Neutrophil (primary cell): ENCODE measurements around the gene MSH3.
"Not testable (repeated sequence)": the region's sequence is repeated elsewhere in the genome, so short reads cannot be mapped to it uniquely, and the experiment has no call there.

Experiments
- H3K27ac ChIP-seq: fragments of 200-600 bp; sonication (generic); 2 replicates; pipeline ENCODE4 v1.5.1; 2016; ENCODE audit warnings: mild to moderate bottlenecking, moderate library complexity
- H3K27me3 ChIP-seq: fragments of 200-600 bp; sonication (generic); 2 replicates; pipeline ENCODE4 v1.6.0; 2016; ENCODE audit warnings: mild to moderate bottlenecking
- H3K36me3 ChIP-seq: fragments of 200-600 bp; sonication (generic); 2 replicates; pipeline ENCODE4 v1.5.1; 2017
- H3K4me1 ChIP-seq, 2 experiments: fragments of 200-600 bp in 1 of 2; sonication (generic) in 1 of 2; 1 replicate in 1 of 2; 2 replicates in 1 of 2; pipeline versions ENCODE4 v1.5.1 to v1.6.1; 2013 to 2016; ENCODE audit warnings: low read depth in 1 of 2, low read length in 1 of 2, mild to moderate bottlenecking in 1 of 2, moderate library complexity in 1 of 2; ENCODE audit not compliant: control insufficient read depth in 1 of 2, insufficient read depth in 1 of 2
- H3K4me3 ChIP-seq, 2 experiments: fragments of 200-600 bp in 1 of 2; sonication (generic) in 1 of 2; 1 replicate in 1 of 2; 2 replicates in 1 of 2; pipeline ENCODE4 v1.5.1; 2013 to 2016; ENCODE audit warnings: low read depth in 1 of 2, low read length in 1 of 2, mild to moderate bottlenecking in 1 of 2, moderate library complexity in 1 of 2
- H3K9me3 ChIP-seq: fragments of 200-600 bp; sonication (generic); 2 replicates; pipeline ENCODE4 v1.5.1; 2016
- TF ChIP-seq, protein P1 (sequence below): fragments of 200-600 bp; sonication (generic); IDR thresholded peaks from 2 replicates; pipeline ENCODE4 v1.5.1; 2016; ENCODE audit warnings: antibody characterized with exemption

Gene MSH3

DNA sequence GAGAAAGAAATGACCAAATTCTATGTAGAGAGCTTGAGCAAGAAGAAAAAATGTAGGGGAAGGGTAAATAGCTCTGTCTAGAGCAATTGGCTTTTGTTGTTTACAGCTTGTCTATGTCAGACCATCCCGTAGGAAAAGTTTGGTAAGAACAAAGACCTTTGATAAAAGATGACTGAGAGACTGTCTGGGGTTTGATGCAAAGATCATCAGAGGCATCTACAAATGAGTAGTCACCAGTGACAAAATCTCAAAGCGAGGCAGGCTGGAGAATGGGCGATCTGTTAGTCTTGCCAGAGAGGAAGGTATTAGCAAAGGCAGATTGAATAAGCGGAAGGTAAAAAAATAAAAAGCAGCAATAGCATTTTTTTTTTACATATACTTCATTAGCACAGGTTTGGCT lies 180.7 kb downstream of the MSH3 start:
- TF ChIP-seq, protein P1, sequence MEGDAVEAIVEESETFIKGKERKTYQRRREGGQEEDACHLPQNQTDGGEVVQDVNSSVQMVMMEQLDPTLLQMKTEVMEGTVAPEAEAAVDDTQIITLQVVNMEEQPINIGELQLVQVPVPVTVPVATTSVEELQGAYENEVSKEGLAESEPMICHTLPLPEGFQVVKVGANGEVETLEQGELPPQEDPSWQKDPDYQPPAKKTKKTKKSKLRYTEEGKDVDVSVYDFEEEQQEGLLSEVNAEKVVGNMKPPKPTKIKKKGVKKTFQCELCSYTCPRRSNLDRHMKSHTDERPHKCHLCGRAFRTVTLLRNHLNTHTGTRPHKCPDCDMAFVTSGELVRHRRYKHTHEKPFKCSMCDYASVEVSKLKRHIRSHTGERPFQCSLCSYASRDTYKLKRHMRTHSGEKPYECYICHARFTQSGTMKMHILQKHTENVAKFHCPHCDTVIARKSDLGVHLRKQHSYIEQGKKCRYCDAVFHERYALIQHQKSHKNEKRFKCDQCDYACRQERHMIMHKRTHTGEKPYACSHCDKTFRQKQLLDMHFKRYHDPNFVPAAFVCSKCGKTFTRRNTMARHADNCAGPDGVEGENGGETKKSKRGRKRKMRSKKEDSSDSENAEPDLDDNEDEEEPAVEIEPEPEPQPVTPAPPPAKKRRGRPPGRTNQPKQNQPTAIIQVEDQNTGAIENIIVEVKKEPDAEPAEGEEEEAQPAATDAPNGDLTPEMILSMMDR, result no peak
- no peaks in the 10 kb centered on the region for H3K27me3 ChIP-seq
- H3K4me3 ChIP-seq, result no peak overlapping the region
- no peak overlapping the region for H3K27ac ChIP-seq
- H3K4me1 ChIP-seq, result no peaks in the 10 kb centered on the region
- H3K36me3 ChIP-seq, result no peaks in the 10 kb centered on the region
- no peaks in the 10 kb centered on the region for H3K9me3 ChIP-seq

DNA sequence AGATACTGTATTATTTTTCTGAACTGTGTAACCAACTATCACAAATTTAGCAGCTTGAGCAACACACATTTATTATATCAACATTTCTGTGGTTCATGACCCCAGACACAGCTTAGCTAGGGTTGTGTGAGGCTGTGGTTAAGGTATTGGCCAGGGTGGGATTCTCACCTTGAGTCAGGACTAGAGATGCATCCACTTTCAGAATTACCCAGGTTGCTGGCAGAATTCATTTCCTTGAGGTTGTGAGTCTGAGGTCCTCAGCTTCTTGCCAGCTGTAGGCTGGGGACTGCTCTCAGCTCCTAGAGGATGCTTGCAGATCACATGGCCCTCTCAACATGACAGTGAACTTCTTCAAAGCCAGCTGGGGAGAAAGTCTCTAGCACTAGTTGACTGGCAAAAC lies 183.2 kb downstream of the MSH3 start:
- Histone ChIP-seq H3K36me3 (no peaks in the 10 kb centered on the region), H3K9me3 (no peaks in the 10 kb centered on the region), H3K4me3 (no peak overlapping the region), H3K27ac (no peak overlapping the region), H3K27me3 (no peaks in the 10 kb centered on the region), H3K4me1 (no peaks in the 10 kb centered on the region)
- TF ChIP-seq, protein P1, result no peak

DNA sequence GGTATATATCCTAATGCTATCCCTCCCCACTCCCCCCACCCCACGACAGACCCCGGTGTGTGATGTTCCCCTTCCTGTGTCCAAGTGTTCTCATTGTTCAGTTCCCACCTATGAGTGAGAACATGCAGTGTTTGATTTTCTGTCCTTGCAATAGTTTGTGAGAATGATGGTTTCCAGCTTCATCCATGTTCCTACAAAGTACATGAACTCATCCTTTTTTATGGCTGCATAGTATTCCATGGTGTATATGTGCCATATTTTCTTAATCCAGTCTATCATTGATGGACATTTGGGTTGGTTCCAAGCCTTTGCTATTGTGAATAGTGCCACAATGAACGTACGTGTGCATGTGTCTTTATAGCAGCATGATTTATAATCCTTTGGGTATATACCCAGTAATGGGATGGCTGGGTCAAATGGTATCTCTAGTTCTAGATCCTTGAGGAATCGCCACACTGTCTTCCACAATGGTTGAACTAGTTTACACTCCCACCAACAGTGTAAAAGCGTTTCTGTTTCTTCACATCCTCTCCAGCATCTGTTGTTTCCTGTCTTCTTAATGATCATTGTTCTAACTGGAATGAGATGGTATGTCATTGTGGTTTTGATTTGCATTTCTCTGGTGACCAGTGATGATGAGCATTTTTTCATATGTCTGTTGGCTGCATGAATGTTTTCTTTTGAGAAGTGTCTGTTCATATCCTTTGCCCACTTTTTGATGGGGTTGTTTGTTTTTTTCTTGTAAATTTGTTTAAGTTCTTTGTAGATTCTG lies 186.8 kb downstream of the MSH3 start:
- H3K4me3 ChIP-seq, H3K36me3 ChIP-seq, H3K27me3 ChIP-seq, H3K9me3 ChIP-seq, H3K4me1 ChIP-seq, H3K27ac ChIP-seq: not testable (repeated sequence)

DNA sequence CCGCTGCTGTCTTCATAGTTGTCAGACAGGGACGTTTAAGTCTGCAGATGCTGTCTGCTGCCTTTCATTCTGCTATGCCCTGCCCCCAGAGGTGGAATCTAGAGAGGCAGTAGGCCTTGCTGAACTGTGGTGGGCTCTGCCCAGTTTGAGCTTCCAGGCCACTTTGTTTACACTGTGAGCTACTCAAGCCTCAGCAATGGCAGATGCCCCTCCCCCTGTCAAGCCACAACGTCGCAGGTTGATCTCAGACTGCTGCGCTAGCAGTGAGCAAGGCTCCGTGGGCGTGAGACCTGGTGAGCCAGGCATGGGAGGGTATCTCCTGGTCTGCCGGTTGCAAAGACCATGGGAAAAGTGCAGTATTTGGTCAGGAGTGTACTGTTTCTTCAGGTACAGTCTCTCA lies 192.0 kb downstream of the MSH3 start:
- H3K36me3 ChIP-seq, H3K4me3 ChIP-seq, H3K4me1 ChIP-seq, H3K9me3 ChIP-seq, H3K27me3 ChIP-seq, H3K27ac ChIP-seq: not testable (repeated sequence)

DNA sequence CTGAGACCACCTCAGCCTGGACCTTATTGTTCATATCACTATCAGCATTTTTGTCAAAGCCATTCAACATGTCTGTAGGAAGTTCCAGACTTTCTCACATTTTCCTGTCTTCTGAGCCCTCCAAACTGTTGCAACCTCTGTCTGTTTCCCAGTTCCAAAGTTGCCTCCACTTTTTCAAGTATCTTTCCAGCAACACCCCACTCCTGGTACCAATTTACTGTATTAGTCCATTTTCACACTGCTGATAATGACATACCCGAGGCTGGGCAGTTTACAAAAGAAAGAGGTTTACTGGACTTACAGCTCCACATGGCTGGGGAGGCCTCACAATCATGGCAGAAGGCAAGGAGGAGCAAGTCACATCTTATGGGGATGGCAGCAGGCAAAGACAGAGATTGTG lies 195.7 kb downstream of the MSH3 start:
- not testable (repeated sequence) for H3K4me3 ChIP-seq, H3K27me3 ChIP-seq, H3K36me3 ChIP-seq, H3K27ac ChIP-seq, H3K9me3 ChIP-seq
- H3K4me1 ChIP-seq, result peaks cover 13 to 14% of the 10 kb centered on the region in 2 experiments

DNA sequence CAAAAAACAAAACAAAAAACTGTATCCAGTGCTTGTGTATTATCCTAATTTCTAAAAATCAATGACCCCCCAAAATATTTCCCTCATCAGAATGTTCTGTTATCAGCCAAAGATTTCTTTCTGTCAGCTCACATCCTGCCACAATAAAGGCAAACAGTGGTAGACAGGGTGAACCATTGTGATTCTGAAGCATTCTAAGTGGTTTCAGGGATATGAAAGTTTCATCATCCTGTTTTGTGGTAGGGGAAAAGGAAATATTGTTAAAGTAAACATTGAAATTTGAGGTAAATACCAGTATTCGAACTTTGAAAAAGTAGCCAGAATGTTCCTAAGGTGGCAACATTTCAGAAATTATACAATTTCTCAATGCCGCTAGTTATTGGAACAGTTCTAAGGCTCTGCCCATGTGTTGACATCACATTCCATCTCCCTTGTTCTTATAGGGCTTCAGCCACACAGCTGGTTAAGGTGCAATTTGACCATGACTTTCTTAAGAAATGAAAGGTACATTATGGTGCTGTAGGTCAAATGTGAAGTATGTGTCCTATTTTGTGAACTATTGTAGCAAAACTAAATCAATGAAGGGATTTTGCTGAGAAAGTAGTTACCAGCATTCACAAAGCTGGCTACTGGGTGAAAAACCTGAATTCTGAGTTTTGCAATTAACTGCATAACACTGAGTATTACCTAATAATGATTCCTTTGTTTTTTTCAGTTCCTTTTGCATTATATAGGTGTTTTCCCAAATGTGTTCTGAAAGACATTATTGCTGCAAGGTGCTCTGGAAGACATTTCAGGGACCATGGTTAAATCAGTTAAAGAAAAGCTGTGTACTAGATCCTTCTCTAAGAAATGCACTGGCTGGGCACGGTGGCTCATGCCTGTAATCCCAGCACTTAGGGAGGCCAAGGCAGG lies 198.1 kb downstream of the MSH3 start:
- Histone ChIP-seq H3K4me1 (peaks cover 13 to 14% of the 10 kb centered on the region in 2 experiments), H3K9me3 (no peaks in the 10 kb centered on the region), H3K27me3 (no peaks in the 10 kb centered on the region), H3K27ac (peak overlapping the region; percentile 41), H3K4me3 (no peak overlapping the region), H3K36me3 (no peaks in the 10 kb centered on the region)
- TF ChIP-seq, protein P1, result no peak

DNA sequence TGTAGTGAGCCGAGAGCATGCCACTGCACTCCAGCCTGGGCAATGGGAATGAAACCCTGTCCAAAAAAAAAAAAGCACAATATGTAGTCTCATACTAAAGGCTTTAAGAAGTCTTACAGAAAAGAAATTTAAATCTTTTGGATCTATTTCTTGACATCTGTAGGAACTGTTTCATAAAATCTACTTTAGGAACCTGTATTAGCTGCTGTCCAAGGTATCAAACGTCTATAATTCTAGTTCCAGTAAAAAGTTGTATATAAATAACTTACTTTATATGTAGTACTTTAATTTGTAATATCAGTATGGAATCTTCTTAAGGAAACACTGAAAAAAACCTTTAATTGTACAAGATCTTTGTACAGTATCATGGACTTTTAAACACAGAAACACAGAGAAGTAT lies 199.0 kb downstream of the MSH3 start:
- Histone ChIP-seq H3K9me3 (no peaks in the 10 kb centered on the region), H3K27ac (no peak overlapping the region), H3K4me1 (peaks cover 13 to 14% of the 10 kb centered on the region in 2 experiments), H3K4me3 (no peak overlapping the region), H3K36me3 (no peaks in the 10 kb centered on the region), H3K27me3 (no peaks in the 10 kb centered on the region)
- TF ChIP-seq, protein P1, result no peak
